Hematopoietic multipotent progenitor cell treated with erythropoietin and hydrocortisone succinate and interleukin-3 and kit ligand, for 8 days (in vitro differentiated cells): ENCODE data around the gene BTBD9.

Experiments
- DNase-seq: peaks from one replicate; pipeline ENCODE4 v3.0.0-alpha.2; 2015

BTBD9 gene

GRCh38 chr6:38593409-38593808 lies 46.3 kb downstream of the BTBD9 start:
- no peak for DNase-seq

- no peak for DNase-seq
Observed at GRCh38 chr6:38591439-38591838, 48.3 kb downstream of the BTBD9 start.

- DNase-seq: no peak
Observed at GRCh38 chr6:38589367-38589720, 50.4 kb downstream of the BTBD9 start.

- DNase-seq: no peak
Observed at GRCh38 chr6:38588631-38589366, 50.9 kb downstream of the BTBD9 start.

GRCh38 chr6:38587766-38588362 lies 51.9 kb downstream of the BTBD9 start:
- DNase-seq: no peak

GRCh38 chr6:38586992-38587391 lies 52.7 kb downstream of the BTBD9 start:
- DNase-seq: no peak

- DNase-seq: no peak
Observed at GRCh38 chr6:38584731-38585130, 55.0 kb downstream of the BTBD9 start.

GRCh38 chr6:38583523-38583922 lies 56.2 kb downstream of the BTBD9 start:
- DNase-seq: no peak

- DNase-seq: no peak
Observed at GRCh38 chr6:38580030-38580429, 59.7 kb downstream of the BTBD9 start.

GRCh38 chr6:38579010-38579628 lies 60.6 kb downstream of the BTBD9 start:
- peak; percentile 16 for DNase-seq

- no peak for DNase-seq
Observed at GRCh38 chr6:38578075-38578474, 61.7 kb downstream of the BTBD9 start.

- no peak for DNase-seq
Observed at GRCh38 chr6:38577492-38577891, 62.2 kb downstream of the BTBD9 start.

GRCh38 chr6:38573801-38574395 lies 65.8 kb downstream of the BTBD9 start:
- peak; percentile 26 for DNase-seq

- no peak for DNase-seq
Observed at GRCh38 chr6:38572186-38572813, 67.4 kb downstream of the BTBD9 start.

- no peak for DNase-seq
Observed at GRCh38 chr6:38571721-38572120, 68.0 kb downstream of the BTBD9 start.

GRCh38 chr6:38570750-38571149 lies 69.0 kb downstream of the BTBD9 start:
- peak; percentile 15 for DNase-seq

- no peak for DNase-seq
Observed at GRCh38 chr6:38567436-38567835, 72.3 kb downstream of the BTBD9 start.

GRCh38 chr6:38566295-38567030 lies 73.3 kb downstream of the BTBD9 start:
- DNase-seq: no peak

- DNase-seq: no peak
Observed at GRCh38 chr6:38564301-38564700, 75.4 kb downstream of the BTBD9 start.

- DNase-seq: no peak
Observed at GRCh38 chr6:38555606-38556005, 84.1 kb downstream of the BTBD9 start.

- no peak for DNase-seq
Observed at GRCh38 chr6:38554700-38555413, 84.9 kb downstream of the BTBD9 start.

- DNase-seq: no peak
Observed at GRCh38 chr6:38554014-38554413, 85.7 kb downstream of the BTBD9 start.
